OCI-LY1 (cell line): ENCODE measurements around the gene LRIT3.

Experiments
- CTCF ChIP-seq: fragments of 200-600 bp; sonication (generic), shearing (Covaris generic); IDR thresholded peaks from 2 replicates; pipeline ENCODE4 v1.5.1; 2017; ENCODE audit warnings: mild to moderate bottlenecking, antibody characterized with exemption, low read length, moderate library complexity, mixed read lengths
- EZH2 ChIP-seq: fragments of 200-600 bp; sonication (generic), shearing (Covaris generic); IDR thresholded peaks from 2 replicates; pipeline ENCODE4 v1.8.0; 2017; ENCODE audit warnings: borderline replicate concordance, mixed run types, mild to moderate bottlenecking, antibody characterized with exemption, low read length, moderate library complexity, mixed read lengths

- TF ChIP-seq CTCF = no peak
- TF ChIP-seq EZH2 = no peak
Measured at GRCh38 chr4:109886303-109886702, 38.4 kb downstream of the LRIT3 start.
